Measurements from ENCODE around the gene FAM193A.
"Not testable (repeated sequence)": the region's sequence is repeated elsewhere in the genome, so short reads cannot be mapped to it uniquely, and the experiment has no call there.

FAM193A gene

GRCh38 chr4:2574009-2574408, 37.6 kb downstream of the FAM193A start:
- DNase-seq (ENCODE audit: low read depth): no peak

DNA sequence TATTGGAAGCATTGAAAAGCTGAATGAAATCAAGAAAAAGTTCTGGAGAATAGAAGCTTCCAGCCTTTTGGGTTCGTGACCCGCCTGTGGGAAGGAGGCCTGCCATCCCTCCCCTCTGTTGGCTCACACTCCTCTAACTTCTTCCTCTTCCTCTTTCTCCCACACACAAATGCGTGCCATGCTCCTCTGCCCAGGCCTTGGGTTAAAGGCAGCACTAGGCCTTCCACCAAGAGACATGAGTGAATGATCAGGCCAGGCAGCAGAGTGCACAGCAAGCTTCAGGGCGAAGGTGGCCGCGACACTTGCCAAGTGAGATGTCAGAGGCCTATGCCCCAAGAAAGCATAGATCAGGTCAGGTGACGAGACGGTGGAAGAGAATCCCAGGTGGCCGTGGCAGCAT, 38.4 kb downstream of the FAM193A start:
- DNase-seq (ENCODE audit: low read depth): no peak

GRCh38 chr4:2576290-2576689, 39.8 kb downstream of the FAM193A start:
- no peak for DNase-seq (ENCODE audit: low read depth)

- DNase-seq (ENCODE audit: low read depth): no peak
Measured at GRCh38 chr4:2578106-2578505, 41.7 kb downstream of the FAM193A start.

DNA sequence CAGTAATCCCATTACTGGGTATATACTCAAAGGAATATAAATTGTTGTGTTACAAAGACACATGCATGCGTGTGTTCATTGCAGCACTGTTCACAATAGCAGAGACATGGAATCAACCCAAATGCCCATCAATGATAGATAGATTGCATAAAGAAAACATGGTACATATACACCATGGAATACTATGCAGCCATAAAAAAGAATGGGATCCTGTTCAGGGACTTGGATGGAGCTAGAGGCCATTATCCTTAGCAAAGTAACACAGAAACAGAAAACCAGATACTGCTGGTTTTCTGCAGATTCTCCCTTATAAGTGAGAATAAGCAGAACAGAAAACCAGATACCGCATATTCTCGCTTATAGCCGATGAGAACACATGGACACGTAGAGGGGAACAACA, 43.5 kb downstream of the FAM193A start:
- no peak for DNase-seq (ENCODE audit: low read depth)

- DNase-seq (ENCODE audit: low read depth): no peak
Measured at GRCh38 chr4:2583092-2583491, 46.6 kb downstream of the FAM193A start.

- no peak for DNase-seq (ENCODE audit: low read depth)
Measured at GRCh38 chr4:2583517-2583916, 47.1 kb downstream of the FAM193A start.

DNA sequence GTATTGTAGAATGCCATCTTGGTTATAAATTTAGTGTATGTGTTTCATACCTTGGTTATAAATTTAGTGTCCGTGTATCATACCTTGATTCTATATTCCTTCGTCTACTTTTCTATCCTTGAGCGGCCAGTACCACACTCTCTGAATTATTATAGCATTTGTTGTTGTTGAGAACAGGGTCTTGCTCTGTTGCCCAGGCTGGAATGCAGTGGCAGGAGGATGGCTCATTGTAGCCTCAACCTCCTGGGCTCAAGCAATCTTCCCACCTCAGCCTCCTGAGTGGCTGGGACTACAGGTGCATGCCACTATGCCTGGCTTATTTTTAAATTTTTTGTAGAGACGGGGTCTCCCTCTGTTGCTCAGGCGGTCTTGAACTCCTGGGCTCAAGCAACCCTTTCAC, 50.1 kb downstream of the FAM193A start:
- DNase-seq (ENCODE audit: low read depth): no peak

DNA sequence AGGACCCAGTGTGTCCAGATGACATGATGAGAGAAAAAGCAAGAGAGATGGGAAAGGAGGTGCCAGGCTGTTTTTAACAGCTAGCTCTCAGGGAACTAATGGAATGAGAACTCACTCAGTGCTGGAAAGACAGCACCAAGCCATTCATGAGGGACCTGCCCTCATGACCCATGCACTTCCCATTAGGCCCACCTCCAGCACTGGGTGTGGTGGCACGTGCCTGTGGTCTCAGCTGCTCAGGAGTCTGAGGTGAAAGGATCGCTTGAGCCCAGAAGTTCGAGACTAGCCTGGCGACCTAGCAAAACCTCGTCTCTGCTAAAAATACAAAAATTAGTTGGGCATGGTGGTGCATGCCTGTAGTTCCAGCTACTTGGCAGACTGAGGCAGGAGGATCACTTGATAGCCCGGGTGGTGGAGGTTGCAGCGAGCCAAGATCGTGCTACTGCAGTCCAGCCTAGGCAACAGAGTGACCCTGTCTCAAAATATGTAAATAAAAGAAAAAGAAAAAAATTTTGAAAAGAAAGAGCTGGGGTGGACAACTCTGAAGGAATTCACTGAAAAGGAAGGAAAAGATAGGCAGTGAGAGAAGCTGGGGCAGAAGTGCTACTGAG, 50.9 kb downstream of the FAM193A start:
- no peak for DNase-seq (ENCODE audit: low read depth)

DNA sequence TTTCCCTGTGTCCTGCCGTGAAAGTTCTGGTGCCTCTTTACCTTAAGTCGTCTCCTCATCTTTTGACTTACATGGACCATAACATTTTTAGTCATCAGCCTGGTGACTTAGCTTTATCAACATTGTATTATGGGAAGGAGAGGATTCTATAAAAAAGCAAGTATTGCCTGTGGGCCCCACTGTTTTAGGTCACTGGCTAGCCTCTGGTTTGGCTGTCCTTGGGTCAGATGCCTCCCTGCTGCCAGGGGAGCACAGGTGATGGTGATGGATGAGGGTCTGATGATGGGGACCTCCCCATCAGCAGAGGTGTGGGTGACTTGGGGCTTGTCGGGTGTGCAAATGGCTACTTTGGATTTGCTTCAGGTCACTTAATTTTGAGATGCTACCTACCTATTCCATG, 51.8 kb downstream of the FAM193A start:
- no peak for DNase-seq (ENCODE audit: low read depth)

- no peak for DNase-seq (ENCODE audit: low read depth)
Measured at GRCh38 chr4:2591189-2591588, 54.7 kb downstream of the FAM193A start.

GRCh38 chr4:2592014-2592413, 55.6 kb downstream of the FAM193A start:
- DNase-seq (ENCODE audit: low read depth): not testable (repeated sequence)

DNA sequence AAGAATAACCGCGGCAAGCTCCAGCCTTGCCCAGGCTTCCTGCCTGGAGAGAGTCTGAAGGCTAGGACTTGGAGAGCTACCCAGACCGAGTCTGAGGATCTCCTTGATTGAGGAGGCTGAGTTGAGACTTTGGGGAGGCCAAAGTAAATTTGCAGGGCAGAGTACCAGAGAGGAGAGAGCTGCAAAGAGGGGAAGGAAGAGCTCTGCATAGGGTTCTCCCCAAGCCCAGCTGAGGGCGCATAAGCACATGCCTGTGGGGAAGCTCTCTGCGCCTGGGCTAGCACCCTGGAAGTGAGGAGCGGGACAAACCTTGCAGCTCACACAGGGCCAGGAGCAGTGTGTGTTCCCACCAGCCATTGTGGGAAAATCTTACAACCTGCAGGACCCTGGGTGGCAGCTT, 56.1 kb downstream of the FAM193A start:
- DNase-seq (ENCODE audit: low read depth): no peak

DNA sequence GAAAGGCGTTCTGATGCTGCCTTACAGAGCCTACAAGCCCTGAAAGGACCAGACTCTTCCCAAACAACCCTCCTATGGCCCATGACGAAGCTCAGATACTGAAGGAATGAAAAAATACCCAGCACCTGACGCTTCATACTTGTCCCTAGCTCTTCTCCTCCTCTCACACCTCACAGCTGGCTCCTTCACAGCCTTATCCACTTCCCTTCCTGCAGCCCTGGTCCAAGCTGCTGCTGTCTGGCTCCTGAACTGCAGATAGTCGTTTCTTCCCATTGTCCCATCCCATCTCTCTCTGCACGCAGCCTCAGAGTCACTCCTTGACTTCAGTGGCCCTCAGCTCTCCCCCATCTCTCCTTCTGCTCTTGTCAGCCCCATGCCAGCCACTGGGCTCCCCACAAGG, 56.6 kb downstream of the FAM193A start:
- DNase-seq (ENCODE audit: low read depth): no peak

GRCh38 chr4:2595436-2595835, 59.0 kb downstream of the FAM193A start:
- no peak for DNase-seq (ENCODE audit: low read depth)

DNA sequence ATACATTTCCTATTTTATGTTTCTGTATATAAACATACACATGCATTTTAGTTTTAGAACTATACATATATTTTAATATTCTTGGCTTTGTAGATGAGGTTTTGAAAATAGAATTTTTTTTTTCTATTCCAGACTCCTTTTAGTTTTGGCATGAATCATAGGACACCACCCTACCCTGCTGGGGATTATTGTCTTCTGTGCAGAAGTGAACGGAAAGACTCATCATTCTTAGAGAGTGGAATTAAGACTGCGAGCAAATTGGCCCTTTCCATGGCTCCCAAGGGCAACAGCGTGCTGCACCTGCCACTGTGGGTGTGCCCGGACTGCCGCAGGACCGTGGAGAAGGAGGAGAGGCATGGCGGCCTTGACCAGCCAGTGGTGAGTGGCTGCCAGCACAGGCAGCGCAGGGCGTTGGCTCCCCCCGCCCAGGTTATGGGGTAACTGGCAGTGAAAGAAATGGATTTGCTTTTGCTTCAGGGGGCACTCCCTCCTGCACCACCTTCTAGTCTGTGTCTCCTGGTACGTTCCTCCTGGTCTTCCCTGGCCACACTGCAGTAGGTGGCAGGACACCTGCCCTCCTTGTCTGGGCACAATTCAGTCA, 59.6 kb downstream of the FAM193A start:
- DNase-seq (ENCODE audit: low read depth): no peak

GRCh38 chr4:2596611-2597010, 60.2 kb downstream of the FAM193A start:
- no peak for DNase-seq (ENCODE audit: low read depth)

DNA sequence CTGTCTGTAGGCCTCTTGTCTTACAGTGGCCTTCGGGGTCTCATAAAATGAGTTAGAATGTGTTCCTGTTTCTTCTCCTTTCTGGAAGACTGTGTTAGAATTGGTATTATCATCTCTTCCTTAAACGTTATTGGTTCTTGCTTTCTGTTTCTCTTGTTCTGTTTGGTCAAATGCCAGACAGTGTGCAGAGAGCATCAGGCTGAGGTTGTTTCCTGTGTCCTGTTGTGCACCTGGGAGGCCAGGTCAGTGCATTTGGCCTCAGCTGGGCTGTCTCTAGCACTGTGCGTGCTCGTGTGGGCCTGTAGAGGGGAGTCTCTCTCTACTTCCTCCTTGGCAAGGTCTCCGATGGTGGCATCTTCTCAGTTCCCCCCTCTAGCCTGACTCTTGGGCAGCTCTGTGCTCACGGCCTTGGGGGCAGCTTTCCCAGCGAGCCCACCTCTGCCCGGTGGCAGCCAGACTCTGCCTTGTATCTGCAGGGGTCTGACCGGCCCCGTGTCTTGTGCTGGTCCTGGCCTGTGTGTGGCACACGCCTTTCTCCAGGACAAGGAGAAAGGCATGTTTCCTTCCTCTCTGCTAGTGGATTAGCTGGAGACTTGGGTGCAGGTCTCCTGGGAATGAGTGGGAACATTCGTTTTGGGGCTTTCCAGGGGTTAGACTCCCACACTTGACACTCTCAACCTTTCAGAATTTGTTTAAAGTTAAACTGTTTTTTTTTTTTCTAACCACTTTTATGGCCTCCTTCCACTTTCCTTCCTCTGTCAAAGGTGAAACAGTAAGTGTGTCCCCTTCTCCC, 62.3 kb downstream of the FAM193A start:
- DNase-seq (ENCODE audit: low read depth): no peak

GRCh38 chr4:2599304-2599654, 62.8 kb downstream of the FAM193A start:
- DNase-seq (ENCODE audit: low read depth): no peak

- DNase-seq (ENCODE audit: low read depth): no peak
Measured at GRCh38 chr4:2600878-2601277, 64.4 kb downstream of the FAM193A start.

DNA sequence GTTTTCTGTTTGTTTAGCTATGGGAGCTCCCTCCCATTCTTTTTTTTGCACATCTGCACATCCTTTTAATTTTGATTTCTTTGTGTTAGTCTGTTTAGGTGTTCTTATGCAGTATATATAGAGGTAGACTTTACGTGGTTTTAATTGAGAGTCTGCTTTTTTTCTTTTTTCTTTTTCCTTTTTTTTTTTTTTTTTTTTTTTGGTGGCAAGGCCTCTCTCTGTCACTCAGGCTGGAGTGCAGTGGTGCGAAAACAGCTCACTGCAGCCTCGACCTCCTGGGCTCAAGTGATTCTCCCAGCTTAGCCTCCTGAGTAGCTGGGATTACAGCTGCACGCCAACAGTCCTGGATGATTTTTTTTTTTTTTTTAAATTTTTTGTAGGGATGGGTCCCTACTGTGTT, 68.2 kb downstream of the FAM193A start:
- DNase-seq (ENCODE audit: low read depth): no peak

- no peak for DNase-seq (ENCODE audit: low read depth)
Measured at GRCh38 chr4:2606960-2607506, 70.6 kb downstream of the FAM193A start.

DNA sequence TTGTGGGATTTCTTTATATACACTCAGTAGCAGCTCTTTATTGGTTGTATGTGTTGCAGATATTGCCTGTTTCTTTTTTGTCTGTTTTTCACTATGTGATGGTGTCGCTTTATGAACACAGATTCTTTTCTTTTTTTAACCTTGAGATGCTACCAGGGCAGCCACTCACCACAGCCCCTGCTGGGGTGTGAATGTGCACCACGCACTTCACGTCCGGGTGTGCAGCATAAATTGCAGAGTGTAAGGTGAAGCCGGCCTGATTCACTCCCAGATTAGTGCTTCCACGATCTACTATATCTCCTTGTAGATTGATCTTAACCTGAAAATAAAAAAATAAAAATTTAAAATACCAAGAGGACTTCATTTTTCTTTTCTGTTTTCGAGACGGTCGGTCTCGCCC, 71.4 kb downstream of the FAM193A start:
- DNase-seq (ENCODE audit: low read depth): no peak

Data from activated T-helper 1 cell treated with Interleukin-2 at 50 U/mL for 16 hours (primary cell).